Esophagus (tissue), 2 donors: Measurements from ENCODE around the gene RBFOX1. TPM values are rescaled to one million over a fixed set of nuclear protein-coding genes. Genes with fewer than 3 reads are reported as not detected.

Experiments
- H3K27ac ChIP-seq, 2 donors: one replicate each; pipeline ENCODE4 v1.5.1; 2013; ENCODE audit warnings: low read depth in 2 of 2, mild to moderate bottlenecking in 2 of 2, inconsistent platforms in 1 of 2, low read length in 1 of 2, moderate library complexity in 1 of 2
- H3K27me3 ChIP-seq, 2 donors: one replicate each; pipeline ENCODE4 v1.6.1; 2013; ENCODE audit warnings: low read length in 2 of 2, control low read depth in 1 of 2, mild to moderate bottlenecking in 1 of 2; ENCODE audit not compliant: insufficient read depth in 2 of 2, control insufficient read depth in 1 of 2
- H3K36me3 ChIP-seq, 2 donors: one replicate each; pipeline ENCODE4 v1.6.1; 2013; ENCODE audit warnings: low read length in 1 of 2; ENCODE audit not compliant: control insufficient read depth in 2 of 2, insufficient read depth in 2 of 2
- H3K4me1 ChIP-seq, 2 donors: one replicate each; pipeline ENCODE4 v1.6.1; 2013; ENCODE audit warnings: low read length in 1 of 2; ENCODE audit not compliant: control insufficient read depth in 2 of 2, insufficient read depth in 2 of 2
- H3K4me3 ChIP-seq, 2 donors: one replicate each; pipeline ENCODE4 v1.5.1; 2013; ENCODE audit warnings: low read length in 2 of 2, mild to moderate bottlenecking in 2 of 2, low read depth in 1 of 2, moderate library complexity in 1 of 2
- H3K9me3 ChIP-seq, 2 donors: one replicate each; pipeline ENCODE4 v1.6.1; 2013; ENCODE audit warnings: mild to moderate bottlenecking in 2 of 2, low read depth in 1 of 2, low read length in 1 of 2, moderate library complexity in 1 of 2; ENCODE audit not compliant: control insufficient read depth in 2 of 2, insufficient read depth in 1 of 2
- WGBS, 2 donors: extraction: QIAGEN DNeasy Blood & Tissue Kit; methylation state at CpG; one replicate each; pipeline ENCODE4 v1.1.7; 2013; 5-methylcytosine and 5-hydroxymethylcytosine counted together
- polyA plus RNA-seq, 2 donors: library from polyadenylated mRNA; stranded (reverse); fragments of 200-250 nt; gene quantifications; one replicate each; pipeline ENCODE4 v1.2.3, GENCODE V29; 2013
- donor health status: healthy with polysubstance abuse.
- donor health status: Bipolar disorder and iron deficiency.

Gene RBFOX1
- polyA plus RNA-seq, 2 donors: 0.01 to 0.16 TPM

GRCh38 chr16:7342598-7342997 lies 10.0 kb downstream of the RBFOX1 start:
- Histone ChIP-seq H3K9me3 (no peaks in the 10 kb centered on the region), H3K27ac (no peak overlapping the region), H3K4me1 (no peaks in the 10 kb centered on the region), H3K36me3 (no peaks in the 10 kb centered on the region), H3K27me3 (no peaks in the 10 kb centered on the region), H3K4me3 (no peak overlapping the region)
- 73 to 74% methylated on average over 3 to 4 of the region's 4 CpGs for WGBS, 2 donors

GRCh38 chr16:7343243-7343642 lies 10.6 kb downstream of the RBFOX1 start:
- Histone ChIP-seq H3K27ac (no peak overlapping the region), H3K9me3 (no peaks in the 10 kb centered on the region), H3K36me3 (no peaks in the 10 kb centered on the region), H3K27me3 (no peaks in the 10 kb centered on the region), H3K4me1 (no peaks in the 10 kb centered on the region), H3K4me3 (no peak overlapping the region)
- WGBS, 2 donors: 66 to 72% methylated on average over 6 of the region's 6 CpGs

DNA sequence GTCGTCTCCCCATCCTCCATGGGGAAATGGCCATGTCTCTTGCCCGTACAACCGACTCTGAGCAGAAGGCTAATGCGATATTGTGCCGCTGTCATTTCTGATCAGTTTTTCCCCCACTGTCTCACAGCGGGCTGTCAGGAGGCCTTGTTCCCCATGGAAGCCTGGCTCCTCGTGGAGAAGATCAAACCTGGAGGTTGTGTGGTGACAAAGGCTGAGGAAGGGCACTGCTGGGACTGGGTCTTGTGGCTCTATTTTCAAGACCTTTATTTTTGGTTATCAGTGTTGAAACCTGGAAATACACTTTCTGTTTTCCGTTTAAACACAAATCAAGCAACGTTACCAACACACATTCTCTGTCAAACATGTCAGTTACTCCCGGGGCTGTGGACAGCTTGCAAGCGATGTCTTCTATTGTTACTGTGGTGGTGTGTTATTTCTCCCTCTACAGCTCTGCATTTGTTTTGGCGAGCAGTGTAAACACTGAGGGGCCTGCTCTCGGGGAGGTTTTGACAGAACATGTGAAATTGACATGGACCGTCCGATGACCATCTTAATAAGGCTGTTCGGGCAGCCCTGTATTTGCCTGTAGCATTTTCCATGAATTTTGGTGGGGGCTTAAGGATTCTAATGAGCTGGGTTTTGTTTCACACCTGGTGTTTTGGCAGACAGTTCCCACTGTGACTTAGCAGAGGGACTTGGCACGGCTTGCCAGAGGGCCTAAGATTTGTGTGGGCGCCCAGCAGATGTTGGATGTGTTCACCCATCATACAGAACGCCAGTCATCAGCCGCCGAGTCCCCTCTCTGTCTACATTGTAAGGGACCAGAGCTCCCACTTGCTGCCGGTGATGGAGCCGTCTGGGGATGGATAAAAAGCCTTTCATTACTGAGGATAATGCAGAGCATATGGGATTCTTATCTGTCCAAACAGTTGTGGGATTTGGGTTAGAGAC lies 12.5 kb downstream of the RBFOX1 start:
- 56 to 58% methylated on average over 23 of the region's 23 CpGs for WGBS, 2 donors
- Histone ChIP-seq H3K9me3 (no peaks in the 10 kb centered on the region), H3K27me3 (no peaks in the 10 kb centered on the region), H3K4me3 (no peak overlapping the region), H3K4me1 (no peaks in the 10 kb centered on the region), H3K36me3 (no peaks in the 10 kb centered on the region), H3K27ac (no peak overlapping the region)

DNA sequence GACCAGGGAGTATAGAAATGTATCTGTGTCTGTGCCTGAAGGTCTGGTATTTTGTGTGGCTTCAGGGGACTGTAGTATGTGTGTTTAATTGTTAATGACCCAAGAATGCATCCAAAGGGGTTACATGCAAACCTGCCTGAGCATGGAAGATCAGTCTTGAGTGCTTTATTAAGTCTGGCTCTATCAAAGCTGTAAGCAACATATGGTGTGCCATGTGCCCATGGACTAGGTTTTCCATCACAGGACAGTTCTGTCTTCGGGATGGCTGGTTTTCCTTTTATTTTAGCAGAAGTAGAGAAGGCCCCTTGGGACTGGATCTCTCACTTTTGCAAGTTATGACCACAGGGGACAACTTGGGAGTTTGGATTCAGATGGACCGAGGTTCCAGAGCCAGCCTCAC lies 18.2 kb downstream of the RBFOX1 start:
- Histone ChIP-seq H3K4me3 (no peak overlapping the region), H3K4me1 (no peaks in the 10 kb centered on the region), H3K27ac (no peak overlapping the region), H3K36me3 (no peaks in the 10 kb centered on the region), H3K27me3 (no peaks in the 10 kb centered on the region), H3K9me3 (no peaks in the 10 kb centered on the region)
- 80 to 90% methylated on average over 2 of the region's 2 CpGs for WGBS, 2 donors

- H3K27me3 ChIP-seq: no peaks in the 10 kb centered on the region
- no peaks in the 10 kb centered on the region for H3K36me3 ChIP-seq
- 71 to 75% methylated on average over 11 of the region's 11 CpGs for WGBS, 2 donors
- no peak overlapping the region for H3K27ac ChIP-seq
- no peaks in the 10 kb centered on the region for H3K9me3 ChIP-seq
- H3K4me3 ChIP-seq: no peak overlapping the region
- no peaks in the 10 kb centered on the region for H3K4me1 ChIP-seq
These were observed 19.2 kb downstream of the RBFOX1 start for GRCh38 chr16:7351610-7352510.

GRCh38 chr16:7355758-7356157 lies 23.1 kb downstream of the RBFOX1 start:
- no peaks in the 10 kb centered on the region for H3K9me3 ChIP-seq
- no peak overlapping the region for H3K27ac ChIP-seq
- 73% methylated on average over 5 of the region's 5 CpGs for WGBS, 2 donors
- no peaks in the 10 kb centered on the region for H3K4me1 ChIP-seq
- no peaks in the 10 kb centered on the region for H3K27me3 ChIP-seq
- H3K36me3 ChIP-seq: no peaks in the 10 kb centered on the region
- H3K4me3 ChIP-seq: no peak overlapping the region

DNA sequence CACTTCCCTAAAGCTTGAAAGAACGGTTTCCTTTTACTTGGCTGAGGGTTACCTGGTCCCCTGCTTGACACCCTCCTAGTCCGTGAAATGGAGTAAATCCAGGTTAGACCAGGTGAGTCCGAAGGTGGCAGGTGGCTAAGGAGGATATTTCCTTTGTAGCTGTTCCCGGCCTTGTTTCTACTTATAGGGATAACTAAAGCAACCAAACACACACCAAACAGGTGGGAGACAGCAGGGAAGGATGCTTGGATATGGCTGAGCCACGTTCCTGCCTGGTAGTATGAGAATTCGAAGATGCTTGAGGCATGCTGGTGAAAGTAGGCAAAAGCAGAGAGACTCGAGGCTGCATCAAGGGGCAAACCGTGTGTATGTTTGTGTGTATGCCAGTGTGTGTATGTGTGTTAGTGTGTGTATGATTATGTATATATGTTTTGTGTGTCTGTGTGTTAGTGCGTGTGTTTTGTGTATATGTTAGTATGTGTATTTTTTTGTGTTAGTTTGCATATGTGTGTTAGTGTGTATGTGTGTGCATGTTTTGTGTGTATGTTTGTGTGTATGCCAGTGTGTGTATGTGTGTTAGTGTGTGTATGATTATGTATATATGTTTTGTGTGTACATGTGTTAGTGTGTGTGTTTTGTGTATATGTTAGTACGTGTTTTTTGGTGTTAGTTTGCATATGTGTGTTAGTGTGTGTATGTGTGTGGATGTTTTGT lies 28.9 kb downstream of the RBFOX1 start:
- WGBS, 2 donors: 84 to 85% methylated on average over 10 of the region's 10 CpGs
- Histone ChIP-seq H3K4me3 (no peak overlapping the region), H3K9me3 (peaks cover 0 to 2% of the 10 kb centered on the region in 2 donors), H3K27ac (no peak overlapping the region), H3K27me3 (no peaks in the 10 kb centered on the region), H3K36me3 (no peaks in the 10 kb centered on the region), H3K4me1 (no peaks in the 10 kb centered on the region)

DNA sequence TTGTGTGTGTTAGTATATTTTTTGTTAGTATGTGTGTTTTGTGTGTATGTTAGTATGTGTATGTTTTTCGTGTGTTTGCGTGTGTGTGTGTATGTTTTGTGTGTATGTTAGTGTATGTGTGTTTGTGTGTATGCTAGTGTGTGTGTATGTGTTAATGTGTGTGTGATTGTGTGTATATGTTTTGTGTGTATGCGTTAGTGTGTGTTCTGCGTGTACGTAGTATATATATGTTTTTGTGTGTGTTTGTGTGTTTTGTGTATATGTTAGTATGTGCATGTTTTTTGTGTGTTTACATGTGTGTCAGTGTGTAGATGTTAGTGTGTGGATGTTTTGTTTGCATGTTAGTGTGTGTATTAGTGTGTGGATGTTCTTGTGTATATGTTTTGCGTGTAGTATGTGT lies 29.6 kb downstream of the RBFOX1 start:
- H3K4me3 ChIP-seq: no peak overlapping the region
- WGBS, 2 donors: 94 to 95% methylated on average over 6 of the region's 6 CpGs
- H3K9me3 ChIP-seq: peaks cover 0 to 2% of the 10 kb centered on the region in 2 donors
- no peaks in the 10 kb centered on the region for H3K36me3 ChIP-seq
- H3K27me3 ChIP-seq: no peaks in the 10 kb centered on the region
- H3K27ac ChIP-seq: no peak overlapping the region
- H3K4me1 ChIP-seq: no peaks in the 10 kb centered on the region
